Suprapubic skin (tissue), 4 donors: ENCODE data around the gene UPF3A. TPM values are rescaled to one million over a fixed set of nuclear protein-coding genes. Genes with fewer than 3 reads are reported as not detected.
"Not testable (repeated sequence)": the region's sequence is repeated elsewhere in the genome, so short reads cannot be mapped to it uniquely, and the experiment has no call there.

Experiments used
- DNase-seq, 2 donors: peaks; one replicate each; pipeline ENCODE4 v3.0.0-alpha.2; 2019; ENCODE audit warnings: low spot score in 2 of 2
- H3K27ac ChIP-seq: fragments of 200-600 bp; sonication (generic); one replicate; pipeline ENCODE4 v1.5.1; 2019
- H3K27me3 ChIP-seq: fragments of 200-600 bp; sonication (generic); one replicate; pipeline ENCODE4 v1.5.1; 2019
- H3K36me3 ChIP-seq: fragments of 200-600 bp; sonication (generic); one replicate; pipeline ENCODE4 v1.5.1; 2019
- H3K4me1 ChIP-seq: fragments of 200-600 bp; sonication (generic); one replicate; pipeline ENCODE4 v1.5.1; 2019
- H3K4me3 ChIP-seq: fragments of 200-600 bp; sonication (generic); one replicate; pipeline ENCODE4 v1.5.1; 2019; ENCODE audit warnings: mild to moderate bottlenecking
- H3K9me3 ChIP-seq: fragments of 200-600 bp; sonication (generic); one replicate; pipeline ENCODE4 v1.5.1; 2019
- WGBS: methylation state at CpG from one replicate; pipeline ENCODE4 v1.1.5; 2018; 5-methylcytosine and 5-hydroxymethylcytosine counted together
- total RNA-seq, 4 donors: library from RNA; depleted of rRNA; stranded (reverse); fragments of >200 nt; gene quantifications; one replicate each; pipeline ENCODE4 v1.1.0, GENCODE V29; 2016
- TF ChIP-seq, protein P1 (sequence below), 2 donors: fragments of 200-600 bp in 1 of 2; fragments of 450-650 bp in 1 of 2; sonication (generic) in 1 of 2; IDR thresholded peaks; one replicate each; pipeline ENCODE4 v1.5.1; 2016 to 2019; ENCODE audit warnings: antibody characterized with exemption in 2 of 2, mild to moderate bottlenecking in 1 of 2, moderate library complexity in 1 of 2

Gene UPF3A
- total RNA-seq, 4 donors from 2014 or later, result 17.6 to 57.3 (median 30.8) TPM

DNA sequence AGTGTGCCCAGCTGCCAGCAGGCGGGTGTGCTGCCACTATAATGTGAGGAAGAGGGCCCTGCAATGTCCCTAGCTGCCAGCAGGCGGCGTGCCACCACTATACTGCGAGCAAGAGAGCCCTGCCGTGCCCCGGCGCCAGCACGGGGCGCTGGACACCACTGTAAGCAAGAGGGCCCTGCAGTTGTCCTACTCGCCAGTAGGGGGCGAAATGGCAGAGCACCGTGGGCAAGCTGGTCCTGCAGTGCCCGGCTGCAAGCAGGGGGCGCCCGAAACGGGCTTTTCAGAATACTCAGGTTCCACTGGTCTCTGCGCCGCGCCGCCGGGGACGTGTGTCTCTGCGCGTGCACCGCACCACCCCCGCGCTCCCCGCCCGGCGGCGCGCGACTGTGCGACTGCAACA lies 71.4 kb downstream of the UPF3A start:
- H3K27ac ChIP-seq, H3K36me3 ChIP-seq, H3K4me3 ChIP-seq, H3K4me1 ChIP-seq, H3K9me3 ChIP-seq, DNase-seq: not testable (repeated sequence)
- H3K27me3 ChIP-seq, result peaks cover 15% of the 10 kb centered on the region
- TF ChIP-seq, protein P1, sequence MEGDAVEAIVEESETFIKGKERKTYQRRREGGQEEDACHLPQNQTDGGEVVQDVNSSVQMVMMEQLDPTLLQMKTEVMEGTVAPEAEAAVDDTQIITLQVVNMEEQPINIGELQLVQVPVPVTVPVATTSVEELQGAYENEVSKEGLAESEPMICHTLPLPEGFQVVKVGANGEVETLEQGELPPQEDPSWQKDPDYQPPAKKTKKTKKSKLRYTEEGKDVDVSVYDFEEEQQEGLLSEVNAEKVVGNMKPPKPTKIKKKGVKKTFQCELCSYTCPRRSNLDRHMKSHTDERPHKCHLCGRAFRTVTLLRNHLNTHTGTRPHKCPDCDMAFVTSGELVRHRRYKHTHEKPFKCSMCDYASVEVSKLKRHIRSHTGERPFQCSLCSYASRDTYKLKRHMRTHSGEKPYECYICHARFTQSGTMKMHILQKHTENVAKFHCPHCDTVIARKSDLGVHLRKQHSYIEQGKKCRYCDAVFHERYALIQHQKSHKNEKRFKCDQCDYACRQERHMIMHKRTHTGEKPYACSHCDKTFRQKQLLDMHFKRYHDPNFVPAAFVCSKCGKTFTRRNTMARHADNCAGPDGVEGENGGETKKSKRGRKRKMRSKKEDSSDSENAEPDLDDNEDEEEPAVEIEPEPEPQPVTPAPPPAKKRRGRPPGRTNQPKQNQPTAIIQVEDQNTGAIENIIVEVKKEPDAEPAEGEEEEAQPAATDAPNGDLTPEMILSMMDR (IDR thresholded peaks at IDR 0.05), result peak in 1 of 2 donors; percentile 54
- WGBS, result 86% methylated on average over 21 of the region's 34 CpGs

DNA sequence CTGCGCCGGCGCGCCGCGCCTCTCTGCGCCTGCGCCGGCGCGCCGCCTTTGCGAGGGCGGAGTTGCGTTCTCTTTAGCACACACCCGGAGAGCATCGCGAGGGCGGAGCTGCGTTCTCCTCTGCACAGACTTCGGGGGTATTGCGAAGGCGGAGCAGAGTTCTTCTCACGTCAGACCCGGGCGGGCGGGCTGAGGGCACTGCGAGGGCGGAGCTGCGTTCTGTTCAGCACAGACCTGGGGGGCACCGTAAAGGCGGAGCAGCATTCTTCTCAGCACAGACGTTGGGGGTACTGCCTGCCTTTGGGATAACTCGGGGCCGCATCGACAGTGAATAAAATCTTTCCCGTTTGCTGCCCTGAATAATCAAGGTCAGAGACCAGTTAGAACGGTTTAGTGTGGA lies 72.0 kb downstream of the UPF3A start:
- H3K9me3 ChIP-seq, H3K4me3 ChIP-seq, H3K36me3 ChIP-seq, H3K27ac ChIP-seq, H3K4me1 ChIP-seq, DNase-seq: not testable (repeated sequence)
- 85% methylated on average over 38 of the region's 38 CpGs for WGBS
- H3K27me3 ChIP-seq, result peaks cover 13% of the 10 kb centered on the region

Other genes with a start within 250 kb of the UPF3A start
- 10 to 100 TPM; 15.3 to 37.1 (median 16.4) TPM for gene RASA3, start 149.0 kb upstream of the UPF3A start, total RNA-seq
- gene CFAP97D2, start 102.3 kb upstream of the UPF3A start, total RNA-seq, result not detected
- gene CDC16, start 46.7 kb upstream of the UPF3A start, total RNA-seq, result 100 to 1,000 TPM in 1 of 4 donors, 10 to 100 TPM in 3; 42.5 to 210 (median 57.2) TPM
- 10 to 100 TPM; 10.0 to 22.1 (median 15.0) TPM for gene CHAMP1, start 32.9 kb downstream of the UPF3A start, total RNA-seq